Lower lobe of right lung (tissue), 2 donors: ENCODE data around the gene C1orf167. TPM values are rescaled to one million over a fixed set of nuclear protein-coding genes. Genes with fewer than 3 reads are reported as not detected.
A peak's percentile ranks its signal among the peaks of the same experiment; 100 is the strongest.

Source experiments
- ATAC-seq, 2 donors: fragments of 200-7000 bp; cut with Tn5 transposase; one replicate each; pipeline ENCODE4 v1.9.1; 2020 to 2022; ENCODE audit warnings: mild to moderate bottlenecking in 2 of 2, moderate library complexity in 2 of 2
- DNase-seq: peaks from one replicate; pipeline ENCODE4 v3.0.0-alpha.2; 2020
- H3K27ac ChIP-seq: fragments of 200-600 bp; one replicate; pipeline ENCODE4 v1.8.0; 2022
- H3K27me3 ChIP-seq: fragments of 200-600 bp; one replicate; pipeline ENCODE4 v1.8.0; 2022; ENCODE audit warnings: low read depth
- H3K36me3 ChIP-seq: fragments of 200-600 bp; one replicate; pipeline ENCODE4 v1.8.0; 2022; ENCODE audit warnings: mild to moderate bottlenecking
- H3K4me1 ChIP-seq: fragments of 200-600 bp; one replicate; pipeline ENCODE4 v1.8.0; 2022
- H3K4me3 ChIP-seq: fragments of 200-600 bp; one replicate; pipeline ENCODE4 v1.8.0; 2022; ENCODE audit warnings: mild to moderate bottlenecking
- H3K9me3 ChIP-seq: fragments of 200-600 bp; one replicate; pipeline ENCODE4 v1.8.0; 2022
- CTCF ChIP-seq: fragments of 200-600 bp; IDR thresholded peaks from one replicate; pipeline ENCODE4 v1.8.0; 2022; ENCODE audit warnings: antibody characterized with exemption, mild to moderate bottlenecking
- intact Hi-C: fragments of 100-400 bp; cut with DNase I; formaldehyde crosslinking; loops from one replicate; pipeline ENCODE4 v1.11.0; 2022
- total RNA-seq: library from RNA; stranded (reverse); fragmentation: NEBNext Ultra II Directional; extraction: Animal tissue kit (Norgen Biotek cat#: 25700); gene quantifications from one replicate; pipeline ENCODE4 v1.2.1, GENCODE V29; 2021
- donor health status: DM: no; HTN: yes; CAD: no; lungs with severe emphysema.

Gene C1orf167
- total RNA-seq, 1 donor from 2014 or later, result 2.2 TPM

GRCh38 chr1:11725616-11726015, 36.4 kb upstream of the C1orf167 start:
- H3K27ac ChIP-seq, result no peak overlapping the region
- no peak for ATAC-seq

GRCh38 chr1:11727119-11727518, 34.9 kb upstream of the C1orf167 start:
- H3K27me3 ChIP-seq, result no peaks in the 10 kb centered on the region
- H3K4me3 ChIP-seq, result no peak overlapping the region
- H3K4me1 ChIP-seq, result peaks cover 44% of the 10 kb centered on the region
- no peak overlapping the region for H3K27ac ChIP-seq
- DNase-seq (no peak), ATAC-seq (no peak)
- TF ChIP-seq CTCF, result no peak
- H3K9me3 ChIP-seq, result no peaks in the 10 kb centered on the region
- H3K36me3 ChIP-seq, result no peaks in the 10 kb centered on the region
- intact Hi-C loops, result no loop called here

More at GRCh38 chr1:11725616-11726015, 36.4 kb upstream of the C1orf167 start:
- no peak for TF ChIP-seq CTCF
- intact Hi-C loops, result no loop called here
- H3K27me3 ChIP-seq, result no peaks in the 10 kb centered on the region
- no peaks in the 10 kb centered on the region for H3K9me3 ChIP-seq
- H3K4me3 ChIP-seq, result no peak overlapping the region
- no peaks in the 10 kb centered on the region for H3K36me3 ChIP-seq
- DNase-seq, result no peak
- H3K4me1 ChIP-seq, result peaks cover 29% of the 10 kb centered on the region

DNA sequence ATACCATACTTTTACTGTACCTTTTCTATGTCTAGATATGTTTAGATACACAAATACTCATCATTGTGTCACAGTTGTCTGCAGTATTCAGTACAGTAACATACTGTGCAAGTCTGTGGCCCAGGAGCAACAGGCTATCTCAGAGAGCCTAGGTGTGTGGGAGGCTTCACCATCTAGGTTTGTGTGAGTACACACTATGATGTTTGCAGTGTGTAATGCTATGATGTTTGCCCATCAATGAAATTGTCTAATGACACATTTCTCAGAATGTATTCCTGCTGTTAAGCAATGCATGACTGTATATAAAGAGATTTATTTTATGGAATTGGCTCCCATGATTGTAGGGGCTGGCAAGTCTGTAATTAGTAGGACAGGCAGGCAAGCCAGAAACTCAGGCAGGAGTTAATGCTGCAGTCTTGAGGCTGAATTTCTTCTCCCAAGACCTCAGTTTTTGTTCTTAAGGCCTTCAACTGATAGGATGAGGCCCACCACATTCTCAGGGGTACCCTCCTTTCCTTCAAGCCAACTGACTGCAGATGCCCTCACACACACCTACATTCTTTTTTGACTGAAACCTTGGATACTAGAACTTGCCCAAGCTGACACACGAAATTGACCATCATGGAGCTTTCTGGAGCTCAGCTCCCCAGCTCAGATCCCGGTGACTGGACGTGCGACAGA, 33.7 kb upstream of the C1orf167 start:
- Histone ChIP-seq H3K36me3 (no peaks in the 10 kb centered on the region), H3K27me3 (no peaks in the 10 kb centered on the region), H3K4me3 (no peak overlapping the region), H3K4me1 (peaks cover 49% of the 10 kb centered on the region), H3K9me3 (no peaks in the 10 kb centered on the region), H3K27ac (no peak overlapping the region)
- intact Hi-C loops, result no loop called here
- TF ChIP-seq CTCF, result no peak
- no peak for DNase-seq
- ATAC-seq, result no peak

DNA sequence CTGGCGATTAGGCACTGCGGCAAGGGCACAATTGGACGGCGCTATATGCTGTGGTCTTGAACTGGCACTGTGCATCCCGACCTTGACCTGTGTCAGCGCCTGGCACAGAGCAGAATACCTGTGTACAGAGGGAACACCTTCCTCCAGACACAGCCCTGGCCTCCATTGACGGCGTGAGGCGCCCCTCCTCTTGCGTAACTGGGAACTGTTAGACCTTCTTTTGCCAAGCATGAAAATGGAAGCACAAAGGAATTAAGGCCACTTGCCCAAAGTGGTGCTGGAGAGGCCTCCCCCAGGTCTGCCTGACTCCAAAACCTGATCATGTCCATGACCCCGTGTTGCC, 32.9 kb upstream of the C1orf167 start:
- Histone ChIP-seq H3K9me3 (no peaks in the 10 kb centered on the region), H3K27ac (peak overlapping the region; percentile 88), H3K4me3 (no peak overlapping the region), H3K36me3 (no peaks in the 10 kb centered on the region), H3K27me3 (no peaks in the 10 kb centered on the region), H3K4me1 (peaks cover 51% of the 10 kb centered on the region)
- DNase-seq (no peak), ATAC-seq (no peak)
- intact Hi-C loops, result no loop called here
- TF ChIP-seq CTCF, result no peak

- Histone ChIP-seq H3K4me3 (peak overlapping the region; percentile 46), H3K9me3 (no peaks in the 10 kb centered on the region), H3K36me3 (no peaks in the 10 kb centered on the region), H3K27me3 (no peaks in the 10 kb centered on the region), H3K27ac (peak overlapping the region; percentile 88), H3K4me1 (peaks cover 53% of the 10 kb centered on the region)
- DNase-seq (no peak), ATAC-seq (peak in 1 of 2 donors; percentile 24)
- TF ChIP-seq CTCF, result no peak
- intact Hi-C loops, result no loop called here
Observed at GRCh38 chr1:11729498-11730428, 32.2 kb upstream of the C1orf167 start.
